Stimulated activated naive CD8-positive, alpha-beta T cell treated with anti-CD3 and anti-CD28 coated beads, Interleukin-15, Interleukin-2, amounts not matched to agents 100 ng/mL and 50 ng/mL, for 24 hours (primary cell): Measurements from ENCODE around the gene PDXK.

ENCODE experiments used
- H3K27ac Mint-ChIP-seq: one replicate; pipeline ENCODE4 v1.8.0; 2021; ENCODE audit warnings: mild to moderate bottlenecking, mixed read lengths
- H3K27me3 Mint-ChIP-seq: one replicate; pipeline ENCODE4 v1.8.0; 2021; ENCODE audit warnings: mixed read lengths
- H3K36me3 Mint-ChIP-seq: one replicate; pipeline ENCODE4 v1.8.0; 2021; ENCODE audit warnings: low read depth, mixed read lengths
- H3K4me1 Mint-ChIP-seq: one replicate; pipeline ENCODE4 v1.8.0; 2021; ENCODE audit warnings: low read depth, mixed read lengths
- H3K4me3 Mint-ChIP-seq: one replicate; pipeline ENCODE4 v1.8.0; 2021; ENCODE audit warnings: mild to moderate bottlenecking, mixed read lengths
- H3K9me3 Mint-ChIP-seq: one replicate; pipeline ENCODE4 v1.8.0; 2021; ENCODE audit warnings: mixed read lengths

Gene PDXK

GRCh38 chr21:43727519-43728153 lies 8.7 kb downstream of the PDXK start:
- Mint-ChIP-seq H3K36me3 (no peaks in the 10 kb centered on the region), H3K27ac (peak overlapping the region; percentile 94), H3K4me1 (peaks cover 56% of the 10 kb centered on the region), H3K27me3 (no peaks in the 10 kb centered on the region), H3K4me3 (peak overlapping the region; percentile 85), H3K9me3 (no peaks in the 10 kb centered on the region)

GRCh38 chr21:43728154-43728466 lies 9.2 kb downstream of the PDXK start:
- Mint-ChIP-seq H3K36me3 (no peaks in the 10 kb centered on the region), H3K4me3 (peak overlapping the region; percentile 85), H3K9me3 (no peaks in the 10 kb centered on the region), H3K4me1 (peaks cover 54% of the 10 kb centered on the region), H3K27me3 (no peaks in the 10 kb centered on the region), H3K27ac (peak overlapping the region; percentile 94)

GRCh38 chr21:43728467-43729390 lies 9.8 kb downstream of the PDXK start:
- Mint-ChIP-seq H3K27me3 (no peaks in the 10 kb centered on the region), H3K9me3 (no peaks in the 10 kb centered on the region), H3K4me3 (peak overlapping the region; percentile 85), H3K36me3 (peaks cover 4% of the 10 kb centered on the region), H3K27ac (peak overlapping the region; percentile 94), H3K4me1 (peaks cover 60% of the 10 kb centered on the region)

- H3K9me3 Mint-ChIP-seq = no peaks in the 10 kb centered on the region
- no peak overlapping the region for H3K27ac Mint-ChIP-seq
- H3K4me1 Mint-ChIP-seq = peaks cover 59% of the 10 kb centered on the region
- H3K27me3 Mint-ChIP-seq = no peaks in the 10 kb centered on the region
- H3K4me3 Mint-ChIP-seq = no peak overlapping the region
- peaks cover 17% of the 10 kb centered on the region for H3K36me3 Mint-ChIP-seq
These were observed 12.5 kb downstream of the PDXK start for GRCh38 chr21:43731476-43731875.

GRCh38 chr21:43731891-43732711 lies 13.2 kb downstream of the PDXK start:
- peaks cover 53% of the 10 kb centered on the region for H3K4me1 Mint-ChIP-seq
- H3K36me3 Mint-ChIP-seq = peaks cover 19% of the 10 kb centered on the region
- no peak overlapping the region for H3K27ac Mint-ChIP-seq
- no peaks in the 10 kb centered on the region for H3K9me3 Mint-ChIP-seq
- H3K27me3 Mint-ChIP-seq = no peaks in the 10 kb centered on the region
- H3K4me3 Mint-ChIP-seq = no peak overlapping the region

- Mint-ChIP-seq H3K9me3 (no peaks in the 10 kb centered on the region), H3K4me1 (peaks cover 44% of the 10 kb centered on the region), H3K27ac (no peak overlapping the region), H3K4me3 (no peak overlapping the region), H3K27me3 (no peaks in the 10 kb centered on the region), H3K36me3 (peaks cover 19% of the 10 kb centered on the region)
These were observed 14.1 kb downstream of the PDXK start for GRCh38 chr21:43733060-43733459.

GRCh38 chr21:43733529-43734071 lies 14.7 kb downstream of the PDXK start:
- Mint-ChIP-seq H3K27me3 (no peaks in the 10 kb centered on the region), H3K4me1 (peaks cover 38% of the 10 kb centered on the region), H3K36me3 (peaks cover 19% of the 10 kb centered on the region), H3K4me3 (peak overlapping the region; percentile 35), H3K9me3 (no peaks in the 10 kb centered on the region), H3K27ac (peak overlapping the region; percentile 86)

GRCh38 chr21:43734131-43734927 lies 15.4 kb downstream of the PDXK start:
- H3K9me3 Mint-ChIP-seq = no peaks in the 10 kb centered on the region
- H3K4me3 Mint-ChIP-seq = peak overlapping the region; percentile 35
- H3K27me3 Mint-ChIP-seq = no peaks in the 10 kb centered on the region
- peak overlapping the region; percentile 86 for H3K27ac Mint-ChIP-seq
- H3K36me3 Mint-ChIP-seq = peaks cover 21% of the 10 kb centered on the region
- peaks cover 31% of the 10 kb centered on the region for H3K4me1 Mint-ChIP-seq

- Mint-ChIP-seq H3K27ac (no peak overlapping the region), H3K4me3 (no peak overlapping the region), H3K9me3 (no peaks in the 10 kb centered on the region), H3K27me3 (no peaks in the 10 kb centered on the region), H3K36me3 (peaks cover 24% of the 10 kb centered on the region), H3K4me1 (peaks cover 25% of the 10 kb centered on the region)
These were observed 15.9 kb downstream of the PDXK start for GRCh38 chr21:43734928-43735229.

- Mint-ChIP-seq H3K4me1 (peaks cover 20% of the 10 kb centered on the region), H3K4me3 (no peak overlapping the region), H3K36me3 (peaks cover 24% of the 10 kb centered on the region), H3K27ac (no peak overlapping the region), H3K27me3 (no peaks in the 10 kb centered on the region), H3K9me3 (no peaks in the 10 kb centered on the region)
These were observed 16.5 kb downstream of the PDXK start for GRCh38 chr21:43735236-43736091.

GRCh38 chr21:43736224-43736883 lies 17.4 kb downstream of the PDXK start:
- Mint-ChIP-seq H3K4me1 (peaks cover 19% of the 10 kb centered on the region), H3K27me3 (no peaks in the 10 kb centered on the region)

GRCh38 chr21:43737158-43737950 lies 18.4 kb downstream of the PDXK start:
- no peaks in the 10 kb centered on the region for H3K9me3 Mint-ChIP-seq
- H3K27me3 Mint-ChIP-seq = no peaks in the 10 kb centered on the region
- H3K36me3 Mint-ChIP-seq = peaks cover 24% of the 10 kb centered on the region
- H3K27ac Mint-ChIP-seq = no peak overlapping the region
- no peak overlapping the region for H3K4me3 Mint-ChIP-seq
- peaks cover 19% of the 10 kb centered on the region for H3K4me1 Mint-ChIP-seq

More at GRCh38 chr21:43736224-43736883, 17.4 kb downstream of the PDXK start:
- no peak overlapping the region for H3K27ac Mint-ChIP-seq
- H3K9me3 Mint-ChIP-seq = no peaks in the 10 kb centered on the region
- H3K36me3 Mint-ChIP-seq = peaks cover 24% of the 10 kb centered on the region
- no peak overlapping the region for H3K4me3 Mint-ChIP-seq
